Cardiac fibroblast (primary cell): ENCODE data around the gene SYP.
"Not testable (repeated sequence)": the region's sequence is repeated elsewhere in the genome, so short reads cannot be mapped to it uniquely, and the experiment has no call there.

Source experiments
- DNase-seq, 2 donors: peaks; one replicate each; pipeline versions ENCODE4 v3.0.0 to v3.0.0-alpha.2; 2010; ENCODE audit warnings: low read depth in 2 of 2
- H3K4me3 ChIP-seq, 2 donors: replicated peaks in 1 of 2; 1 replicate in 1 of 2; 2 replicates in 1 of 2; pipeline ENCODE4 v1.5.1; 2011; ENCODE audit warnings: low read depth in 2 of 2, low read length in 2 of 2, mild to moderate bottlenecking in 2 of 2, moderate library complexity in 1 of 2
- TF ChIP-seq, protein P1 (sequence below): IDR thresholded peaks from one replicate; pipeline ENCODE4 v1.5.1; 2011; ENCODE audit warnings: low read depth, mild to moderate bottlenecking, low read length, inconsistent platforms

Gene SYP

DNA sequence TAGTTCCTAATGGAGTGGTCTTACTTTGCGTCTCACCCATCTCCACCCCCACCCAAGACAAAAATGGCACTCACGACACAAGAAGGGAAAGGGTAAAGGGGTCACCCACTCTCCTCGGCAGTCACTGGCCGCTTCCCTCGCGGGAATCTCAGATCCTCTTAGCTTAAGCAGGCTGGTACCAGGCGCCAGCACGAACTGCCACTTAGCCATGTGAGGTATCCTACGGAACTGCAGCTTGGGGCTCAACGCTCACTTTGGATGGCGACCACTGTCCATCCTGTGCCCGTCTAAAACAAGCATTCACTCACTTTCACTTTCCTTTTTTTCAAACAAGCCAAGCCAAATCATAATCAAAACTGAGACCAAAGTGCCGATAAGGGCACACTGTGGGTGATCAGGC is 52.1 kb downstream of the SYP start:
- no peak for DNase-seq
- TF ChIP-seq, protein P1, sequence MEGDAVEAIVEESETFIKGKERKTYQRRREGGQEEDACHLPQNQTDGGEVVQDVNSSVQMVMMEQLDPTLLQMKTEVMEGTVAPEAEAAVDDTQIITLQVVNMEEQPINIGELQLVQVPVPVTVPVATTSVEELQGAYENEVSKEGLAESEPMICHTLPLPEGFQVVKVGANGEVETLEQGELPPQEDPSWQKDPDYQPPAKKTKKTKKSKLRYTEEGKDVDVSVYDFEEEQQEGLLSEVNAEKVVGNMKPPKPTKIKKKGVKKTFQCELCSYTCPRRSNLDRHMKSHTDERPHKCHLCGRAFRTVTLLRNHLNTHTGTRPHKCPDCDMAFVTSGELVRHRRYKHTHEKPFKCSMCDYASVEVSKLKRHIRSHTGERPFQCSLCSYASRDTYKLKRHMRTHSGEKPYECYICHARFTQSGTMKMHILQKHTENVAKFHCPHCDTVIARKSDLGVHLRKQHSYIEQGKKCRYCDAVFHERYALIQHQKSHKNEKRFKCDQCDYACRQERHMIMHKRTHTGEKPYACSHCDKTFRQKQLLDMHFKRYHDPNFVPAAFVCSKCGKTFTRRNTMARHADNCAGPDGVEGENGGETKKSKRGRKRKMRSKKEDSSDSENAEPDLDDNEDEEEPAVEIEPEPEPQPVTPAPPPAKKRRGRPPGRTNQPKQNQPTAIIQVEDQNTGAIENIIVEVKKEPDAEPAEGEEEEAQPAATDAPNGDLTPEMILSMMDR, result no peak

DNA sequence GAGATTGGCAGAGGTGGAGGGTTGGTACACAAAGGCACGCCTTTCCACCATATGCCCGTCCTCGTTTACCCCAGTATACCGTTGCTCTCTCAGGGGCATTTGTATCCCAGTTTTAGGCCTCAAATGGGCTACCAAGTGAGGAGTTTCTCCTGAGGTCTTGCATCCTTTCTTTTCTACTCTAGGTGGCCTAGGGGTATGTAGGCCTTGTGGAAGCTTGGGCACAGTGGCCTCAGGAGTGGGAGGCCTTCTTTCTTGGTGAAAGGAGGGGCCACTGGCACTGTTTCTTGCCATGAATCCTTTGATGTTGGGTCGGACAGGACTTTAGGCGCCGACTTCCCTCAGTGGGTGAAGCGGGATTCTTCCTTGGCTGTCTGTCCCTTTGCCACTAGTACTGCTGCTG is 52.7 kb downstream of the SYP start:
- DNase-seq, result no peak
- no peak overlapping the region for H3K4me3 ChIP-seq
- TF ChIP-seq, protein P1, result no peak

More for the DNA sequence above, 52.1 kb downstream of the SYP start:
- no peak overlapping the region for H3K4me3 ChIP-seq

DNA sequence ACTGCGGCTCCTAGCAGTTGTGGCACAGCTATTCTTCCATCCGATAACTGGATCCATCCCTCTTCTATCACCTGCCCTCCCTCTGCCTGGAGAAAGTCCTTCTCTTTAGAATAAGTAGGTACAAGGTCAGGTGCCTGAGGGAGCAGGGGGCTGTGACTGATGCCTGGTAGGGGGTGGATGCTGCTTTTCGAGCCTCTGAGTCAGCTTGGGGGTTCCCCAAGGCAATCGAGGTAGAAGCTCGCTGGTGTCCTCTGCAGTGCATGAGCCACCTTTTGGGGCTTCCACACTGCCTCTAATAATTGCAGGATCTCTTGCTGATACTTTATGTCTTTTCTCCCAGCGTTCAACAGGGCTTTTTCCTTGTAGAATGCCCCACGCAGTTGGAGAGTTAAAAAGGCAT is 56.8 kb downstream of the SYP start:
- H3K4me3 ChIP-seq, DNase-seq: not testable (repeated sequence)

DNA sequence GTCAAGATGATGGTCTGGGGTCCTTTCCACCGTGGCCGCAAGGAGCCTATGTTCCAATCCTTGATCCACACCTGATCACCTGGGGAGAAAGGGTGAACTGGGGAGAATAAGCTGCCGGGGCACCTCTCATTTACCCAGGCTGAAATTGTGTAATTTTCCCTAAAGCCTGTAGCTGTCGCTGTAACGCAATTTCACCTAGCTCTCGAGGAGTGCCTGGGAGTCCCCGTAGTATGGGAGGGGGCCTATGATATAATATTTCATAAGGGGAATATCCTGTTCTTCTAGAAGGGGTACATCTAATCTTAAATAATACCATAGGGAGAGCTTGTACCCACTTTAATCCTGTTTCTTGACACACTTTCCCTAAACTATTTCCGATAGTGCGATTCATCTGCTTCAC is 57.7 kb downstream of the SYP start:
- DNase-seq, result peak; percentile 10 to 12
- not testable (repeated sequence) for H3K4me3 ChIP-seq
- TF ChIP-seq, protein P1, result peak; percentile 42

DNA sequence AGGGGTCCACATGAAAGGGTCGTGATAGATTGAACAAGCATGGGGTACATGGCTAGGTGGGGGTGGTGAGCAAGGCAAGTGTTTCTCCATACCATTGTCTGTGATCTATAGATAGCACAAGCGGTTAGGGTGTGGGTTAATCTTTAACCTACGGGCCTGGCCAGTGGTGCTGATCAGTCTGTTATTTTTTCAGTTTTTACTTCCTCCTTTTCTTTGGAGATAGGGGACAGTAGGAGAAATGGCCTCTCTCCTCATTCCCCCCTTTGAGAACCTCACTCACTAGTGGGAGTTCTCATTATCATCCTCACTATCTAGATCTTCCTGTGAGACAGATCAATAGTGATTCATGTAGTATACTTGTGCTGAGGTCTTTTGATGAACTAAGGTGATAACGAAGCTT is 60.3 kb downstream of the SYP start:
- no peak overlapping the region for H3K4me3 ChIP-seq
- no peak for DNase-seq
- TF ChIP-seq, protein P1, result no peak
